ENCODE results near the gene ZP3.
A peak's percentile ranks its signal among the peaks of the same experiment; 100 is the strongest.
"Not testable (repeated sequence)": the region's sequence is repeated elsewhere in the genome, so short reads cannot be mapped to it uniquely, and the experiment has no call there.

The ZP3 gene

DNA sequence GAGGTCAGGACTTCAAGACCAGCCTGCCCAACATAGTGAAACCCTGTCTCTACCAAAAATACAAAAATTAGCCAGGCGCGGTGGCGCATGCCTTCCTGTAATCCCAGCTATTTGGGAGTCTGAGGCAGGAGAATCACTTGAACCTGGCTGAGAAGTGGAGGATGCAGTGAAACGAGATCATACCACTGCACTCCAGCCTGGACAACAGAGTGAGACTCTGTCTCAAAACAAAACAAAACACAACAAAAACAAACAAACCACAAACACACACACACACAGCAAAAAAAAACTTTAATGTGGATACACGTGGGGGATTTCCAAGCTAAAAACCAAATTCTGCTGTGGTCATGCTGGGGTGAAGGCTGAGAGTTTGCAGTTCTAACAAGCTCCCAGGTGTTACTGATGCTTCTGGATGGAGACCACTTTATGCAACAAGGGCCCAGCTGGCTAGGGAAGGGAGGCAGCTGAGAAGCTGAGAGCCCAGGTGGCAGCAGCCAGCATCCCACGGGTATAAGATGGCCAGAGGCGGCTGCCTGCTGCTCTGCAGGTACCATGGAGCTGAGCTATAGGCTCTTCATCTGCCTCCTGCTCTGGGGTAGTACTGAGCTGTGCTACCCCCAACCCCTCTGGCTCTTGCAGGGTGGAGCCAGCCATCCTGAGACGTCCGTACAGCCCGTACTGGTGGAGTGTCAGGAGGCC is at the start of gene ZP3:
ZP3 (plus strand) TSS at position 538 of the 699 bp plus-strand sequence; CDS start at position 553, 15 bp downstream.
- no peak within 1 kb of the TSS for H3K4me3 ChIP-seq (ENCODE audit: low read depth, low read length)

DNA sequence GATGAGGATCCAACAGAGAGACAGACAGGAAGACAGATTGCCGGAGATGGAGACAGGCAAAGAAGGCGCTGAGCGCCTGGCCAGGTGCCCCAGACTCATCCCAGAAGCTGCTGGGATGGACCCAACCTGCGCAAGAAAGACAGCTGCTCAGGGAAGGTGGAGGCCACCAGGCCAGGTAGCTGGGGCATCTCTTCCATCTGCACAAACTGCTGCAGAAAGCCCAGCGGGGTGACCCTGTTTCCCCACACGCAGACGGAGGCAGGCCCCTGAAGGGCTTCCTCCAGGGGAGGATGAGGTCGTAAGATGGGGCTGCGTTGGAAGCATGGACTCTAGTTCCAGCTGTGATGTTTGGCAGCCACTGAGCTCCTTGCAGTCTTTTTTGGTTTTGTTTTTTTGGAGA is 49.5 kb upstream of the ZP3 start:
- H3K4me3 ChIP-seq (ENCODE audit: low read depth, low read length) = no peak overlapping the region

DNA sequence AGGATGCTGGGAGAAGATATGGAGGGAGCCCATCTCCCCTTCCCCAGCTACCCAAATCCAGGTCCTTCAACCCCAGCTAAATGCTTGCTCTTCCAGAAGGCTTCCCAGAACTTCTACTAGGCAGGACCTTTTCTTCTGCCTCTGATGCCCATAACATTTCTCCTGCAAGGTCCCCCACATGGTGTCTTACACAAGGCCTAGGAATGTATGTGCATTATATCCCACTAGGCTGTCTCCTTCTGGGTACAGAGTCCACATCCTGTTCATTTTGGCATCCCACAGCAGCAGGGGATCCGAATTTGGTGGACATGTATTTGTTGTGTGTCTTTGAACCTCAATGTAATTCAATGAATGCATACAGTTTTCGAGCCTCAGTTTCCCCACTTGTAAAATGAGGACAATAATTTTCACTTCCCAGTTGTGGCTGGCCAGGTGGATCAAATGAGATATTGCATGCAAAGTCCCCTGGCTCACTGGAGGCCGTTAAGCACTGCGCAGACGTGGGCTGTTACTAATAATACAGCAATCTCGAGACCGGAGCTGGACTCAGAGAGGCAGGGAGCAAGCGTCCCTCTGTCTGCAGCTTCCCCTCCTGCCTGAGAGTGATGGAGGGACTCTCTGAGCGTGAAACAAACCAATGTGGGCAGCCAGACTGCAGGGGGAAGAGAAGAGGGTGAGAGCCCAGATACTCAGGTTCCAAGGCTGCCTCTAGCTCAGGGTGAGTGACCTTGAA is 47.4 kb upstream of the ZP3 start:
- no peak overlapping the region for H3K4me3 ChIP-seq (ENCODE audit: low read depth, low read length)

DNA sequence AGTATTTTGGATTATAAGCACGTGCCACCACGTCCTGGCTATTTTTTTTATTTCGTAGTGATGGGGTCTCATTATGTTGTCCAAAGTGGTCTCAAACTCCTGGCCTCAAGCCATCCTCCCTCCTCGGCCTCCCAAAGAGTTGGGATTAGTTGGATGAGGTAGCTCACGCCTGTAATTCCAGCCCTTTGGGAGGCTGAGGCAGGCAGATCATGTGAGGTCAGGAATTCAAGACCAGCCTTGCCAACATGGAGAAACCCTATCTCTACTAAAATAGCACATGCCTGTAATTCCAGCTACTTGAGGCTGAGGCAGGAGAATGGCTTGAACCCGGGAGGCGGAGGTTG is 44.2 kb upstream of the ZP3 start:
- H3K4me3 ChIP-seq (ENCODE audit: low read depth, low read length) = no peak overlapping the region

DNA sequence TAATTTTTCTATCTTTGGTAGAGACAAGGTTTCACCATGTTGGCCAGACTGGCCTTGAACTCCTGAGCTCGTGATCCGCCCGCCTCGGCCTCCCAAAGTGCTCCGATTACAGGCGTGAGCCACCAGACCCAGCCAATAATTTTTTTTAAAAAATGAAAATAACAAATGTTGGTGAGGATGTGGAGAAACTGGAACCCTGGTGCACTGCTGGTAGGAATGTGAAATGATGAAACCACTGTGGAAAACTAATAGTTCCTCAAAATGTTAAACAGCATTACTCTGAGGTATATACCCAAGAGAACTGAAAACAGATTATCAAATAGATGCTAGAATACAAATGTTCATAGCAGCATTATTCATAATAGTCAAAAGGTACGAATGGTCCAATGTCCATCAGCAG is 42.9 kb upstream of the ZP3 start:
- H3K4me3 ChIP-seq (ENCODE audit: low read depth, low read length) = no peak overlapping the region

DNA sequence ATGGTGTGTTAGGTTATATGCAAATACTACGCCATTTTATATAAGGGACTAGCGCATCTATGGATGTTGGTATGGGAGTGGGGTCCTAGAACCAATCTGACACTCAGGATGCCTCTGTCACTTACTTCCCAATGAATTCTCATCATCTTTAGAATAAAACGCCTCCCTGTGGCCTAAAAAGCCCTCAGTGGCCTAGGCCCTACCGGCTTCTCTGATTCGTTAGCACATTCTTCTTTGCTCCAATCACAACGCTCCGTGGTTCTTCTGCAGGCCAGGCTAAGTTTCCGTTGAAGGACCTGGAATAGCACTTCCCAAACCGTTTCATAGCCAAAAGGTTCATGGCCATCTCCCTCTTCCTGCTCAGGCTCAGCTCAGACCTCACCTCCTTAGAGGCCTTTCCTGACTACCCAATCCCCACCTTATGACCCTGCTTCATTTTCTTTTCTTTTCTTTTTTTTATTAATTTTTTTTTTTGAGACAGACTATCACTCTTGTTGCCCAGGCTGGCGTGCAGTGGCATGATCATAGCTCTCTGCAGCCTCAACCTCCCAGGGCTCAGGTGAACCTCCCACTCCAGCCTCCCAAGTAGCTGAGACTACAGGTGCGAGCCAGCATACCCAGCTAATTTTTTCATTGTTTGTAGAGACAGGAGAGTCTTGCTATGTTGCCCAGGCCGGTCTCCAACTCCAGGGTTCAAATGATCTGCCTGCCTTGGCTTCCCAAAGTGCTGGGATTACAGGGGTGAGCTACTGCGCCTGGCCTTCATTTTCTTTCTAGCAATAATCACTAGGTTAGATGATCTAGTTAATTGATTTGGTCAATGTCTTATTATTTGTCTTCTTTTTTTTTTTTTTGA is 41.4 kb upstream of the ZP3 start:
- H3K4me3 ChIP-seq (ENCODE audit: low read depth, low read length) = no peak overlapping the region

DNA sequence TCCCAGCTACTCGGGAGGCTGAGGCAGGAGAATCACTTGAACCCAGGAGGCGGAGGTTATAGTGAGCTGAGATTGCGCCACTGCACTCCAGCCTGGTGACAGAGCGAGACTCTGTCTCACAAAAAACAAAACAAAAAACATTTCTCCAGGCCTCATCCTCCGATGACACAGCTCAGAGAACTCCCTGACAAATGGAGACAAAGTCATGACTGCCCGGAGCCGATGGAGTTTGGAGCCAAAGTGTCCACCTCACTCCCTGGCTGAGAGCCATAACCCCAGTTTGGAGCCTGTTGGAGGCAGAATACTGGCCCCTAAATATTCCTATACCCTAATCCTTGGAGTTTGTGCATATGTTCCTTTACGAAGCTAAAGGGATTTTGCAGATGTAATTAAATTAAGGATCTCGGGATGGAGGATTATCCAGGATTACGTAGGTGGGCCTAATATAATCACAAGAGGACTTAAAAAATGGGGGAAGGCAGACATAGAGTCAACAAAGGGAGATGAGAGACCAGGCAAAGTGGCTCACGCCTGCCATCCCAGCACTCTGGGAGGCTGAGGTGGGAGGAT is 38.0 kb upstream of the ZP3 start:
- no peak overlapping the region for H3K4me3 ChIP-seq (ENCODE audit: low read depth, low read length)

DNA sequence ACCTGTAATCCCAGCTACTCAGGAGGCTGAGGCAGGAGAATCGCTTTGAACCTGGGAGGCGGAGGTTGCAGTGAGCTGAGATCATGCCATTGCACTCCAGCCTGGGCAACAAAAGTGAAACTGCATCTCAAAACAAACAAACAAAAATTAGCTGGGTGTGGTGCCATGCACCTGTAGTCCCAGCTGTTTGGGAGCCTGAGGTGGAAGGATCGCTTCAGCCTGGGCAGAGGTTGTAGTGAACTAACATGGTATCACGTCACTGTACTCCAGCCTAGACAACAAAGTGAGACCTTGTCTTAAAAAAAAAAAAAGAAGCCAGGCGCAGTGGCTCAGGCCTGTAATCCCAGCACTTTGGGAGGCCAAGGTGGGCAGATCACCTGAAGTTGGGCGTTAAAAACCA is 37.0 kb upstream of the ZP3 start:
- not testable (repeated sequence) for H3K4me3 ChIP-seq (ENCODE audit: low read depth, low read length)

DNA sequence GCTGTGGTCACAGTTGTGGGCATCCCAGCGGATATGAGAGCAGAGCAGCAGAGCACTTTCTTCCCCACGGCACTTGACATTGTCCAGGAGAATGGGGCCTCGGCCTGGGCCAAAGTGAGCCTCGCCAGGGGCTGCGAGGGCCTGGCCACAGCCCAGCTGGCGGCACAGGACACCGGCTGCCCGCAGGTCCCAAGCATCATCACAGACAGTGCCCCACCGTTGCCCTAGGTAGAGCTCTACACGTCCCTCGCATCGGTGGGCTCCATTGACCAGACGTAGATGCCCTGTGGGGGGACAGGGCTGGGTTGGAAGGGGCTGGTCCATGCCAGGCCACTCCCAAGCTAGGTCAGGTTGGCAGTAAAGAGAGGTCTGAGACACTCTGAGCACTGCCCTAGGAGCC is 34.7 kb upstream of the ZP3 start:
- no peak overlapping the region for H3K4me3 ChIP-seq (ENCODE audit: low read depth, low read length)

DNA sequence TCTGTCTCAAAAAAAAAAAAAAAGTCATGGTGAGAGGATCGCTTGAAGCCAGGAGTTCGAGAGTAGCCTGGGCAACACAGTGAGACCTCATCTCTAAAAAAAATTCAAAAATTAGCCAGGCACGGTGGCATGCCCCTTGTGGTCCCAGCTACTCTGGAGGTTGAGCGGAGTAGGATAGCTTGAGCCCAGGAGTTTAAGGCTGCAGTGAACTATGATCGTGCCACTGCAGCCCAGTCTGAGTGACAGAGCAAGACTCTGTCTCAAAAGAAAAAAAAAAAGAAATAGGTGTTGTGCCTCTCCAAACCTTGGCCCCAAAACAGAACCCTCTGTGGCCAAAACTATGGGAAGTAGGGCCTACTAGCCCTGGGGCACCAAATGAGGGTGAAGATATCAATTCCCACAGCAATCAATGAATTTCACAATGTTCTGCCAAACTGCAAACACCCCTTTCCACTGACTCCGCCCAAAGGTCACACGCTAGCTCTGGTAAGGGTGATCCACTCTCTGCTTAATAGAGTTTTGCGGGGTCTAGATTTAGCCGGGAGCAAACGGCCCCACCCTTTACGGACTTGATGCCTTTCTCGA is 32.1 kb upstream of the ZP3 start:
- H3K4me3 ChIP-seq (ENCODE audit: low read depth, low read length) = peak overlapping the region; percentile 8

DNA sequence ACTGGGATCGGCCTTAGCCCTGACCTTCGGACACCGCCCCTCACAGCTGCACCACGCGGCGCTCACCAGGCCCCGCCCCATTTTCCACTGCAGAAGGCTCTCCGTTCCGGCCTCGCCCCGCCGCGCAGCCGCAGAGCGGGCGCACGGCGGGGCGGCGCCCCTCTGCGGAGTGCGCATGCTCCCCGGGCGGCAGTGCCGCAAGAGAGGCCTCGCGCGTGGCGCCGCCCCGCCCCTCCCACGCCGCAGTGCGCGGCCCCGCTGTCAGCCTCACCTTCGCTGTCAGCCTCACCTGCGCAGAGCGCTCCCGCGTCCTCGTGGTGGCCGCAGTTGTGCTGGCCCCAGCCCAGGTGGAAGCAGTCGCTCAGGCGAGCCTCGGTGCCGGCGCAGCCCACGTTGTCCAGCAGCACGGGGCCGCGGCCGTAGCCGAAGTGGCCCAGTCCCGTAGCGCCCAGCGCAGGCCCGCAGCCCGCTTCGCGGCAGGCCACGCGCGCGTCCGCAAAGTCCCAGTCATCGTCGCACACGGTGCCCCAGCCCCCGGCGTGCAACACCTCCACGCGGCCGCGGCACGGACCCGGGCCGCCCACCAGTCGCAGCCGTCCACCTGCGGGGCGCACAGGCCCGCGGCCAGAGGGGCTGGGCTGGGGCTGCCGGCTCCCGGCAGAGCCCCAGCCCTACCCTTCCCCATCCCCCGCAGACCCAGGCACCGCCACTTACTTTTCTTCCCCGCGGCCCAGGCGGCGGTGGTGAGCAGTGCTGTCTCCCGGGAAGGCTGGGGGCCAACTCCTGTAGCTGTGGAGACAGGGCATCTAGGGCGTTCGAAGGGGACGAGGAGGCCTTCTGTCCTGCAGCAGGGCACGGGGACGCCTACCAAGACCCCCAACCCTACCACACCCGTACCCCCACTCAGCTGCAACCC is 31.4 kb upstream of the ZP3 start:
- H3K4me3 ChIP-seq (ENCODE audit: low read depth, low read length) = peak overlapping the region; percentile 75

DNA sequence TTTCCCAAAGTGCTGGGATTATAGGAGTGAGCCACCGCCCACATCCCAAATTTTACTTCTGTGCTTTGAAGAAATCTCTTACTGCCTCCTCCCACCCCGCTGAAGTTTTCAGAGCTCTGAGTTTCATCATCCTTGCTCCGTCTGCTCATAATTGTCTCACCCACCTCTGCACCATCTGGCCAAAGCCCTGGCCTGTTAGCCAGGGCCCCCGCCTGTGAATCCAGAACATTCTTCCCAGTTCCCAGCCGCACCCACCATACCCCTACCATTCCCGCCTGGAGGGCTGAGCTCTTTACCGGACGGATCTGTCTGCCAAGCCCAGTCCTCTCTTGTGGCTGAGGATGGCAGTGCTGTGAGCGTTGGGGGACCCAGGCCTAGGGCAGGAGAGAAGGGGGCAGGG is 29.8 kb upstream of the ZP3 start:
- H3K4me3 ChIP-seq (ENCODE audit: low read depth, low read length) = no peak overlapping the region

DNA sequence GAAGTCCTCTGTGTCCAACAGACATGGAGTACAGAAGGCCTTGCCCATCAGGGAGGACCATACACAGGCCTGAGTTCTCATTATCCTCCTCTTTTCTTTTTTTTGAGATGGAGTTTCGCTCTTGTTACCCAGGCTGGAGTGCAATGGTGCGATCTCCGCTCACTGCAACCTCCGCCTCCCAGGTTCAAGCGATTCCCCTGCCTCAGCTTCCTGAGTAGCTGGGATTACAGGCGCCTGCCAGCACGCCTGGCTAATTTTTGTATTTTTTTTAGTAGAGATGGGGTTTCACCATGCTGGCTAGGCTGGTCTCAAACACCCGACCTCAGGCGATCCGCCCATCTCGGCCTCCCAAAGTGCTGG is 29.2 kb upstream of the ZP3 start:
- not testable (repeated sequence) for H3K4me3 ChIP-seq (ENCODE audit: low read depth, low read length)

DNA sequence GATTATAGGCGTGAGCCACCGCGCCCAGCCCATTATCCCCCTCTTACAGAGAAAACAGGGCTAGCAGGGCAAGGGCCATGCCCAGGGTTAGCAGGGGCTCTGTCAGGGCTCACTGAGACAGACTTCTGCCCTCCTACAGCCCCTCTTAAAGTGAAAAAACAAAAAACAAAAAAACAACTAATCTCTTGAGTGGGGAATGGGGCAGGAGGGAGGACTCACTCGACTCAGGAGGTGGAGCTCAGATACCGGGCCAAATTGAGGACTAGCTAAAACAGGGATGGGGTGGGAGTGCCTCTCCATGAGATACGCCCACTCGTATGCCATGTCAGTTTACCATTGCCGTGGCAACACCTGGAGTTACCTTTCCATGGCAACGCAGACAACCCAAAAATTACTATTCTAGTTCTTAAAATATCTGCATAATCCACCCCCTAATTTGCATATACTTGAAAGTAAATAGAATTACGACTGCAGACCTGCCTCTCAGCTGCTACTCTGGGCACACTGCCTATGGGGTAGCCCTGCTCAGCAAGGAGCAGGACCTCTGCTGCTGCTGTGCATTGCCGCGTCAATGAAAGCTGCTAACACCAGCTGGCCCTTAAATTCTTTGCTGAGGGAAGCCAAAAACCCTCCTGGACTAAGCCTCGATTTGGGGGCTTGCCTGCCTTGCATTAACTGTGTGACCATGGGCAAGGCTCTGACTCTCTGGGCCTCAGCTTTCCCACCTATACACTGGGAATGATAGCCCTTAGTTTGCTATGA is 28.6 kb upstream of the ZP3 start:
- H3K4me3 ChIP-seq (ENCODE audit: low read depth, low read length) = no peak overlapping the region

DNA sequence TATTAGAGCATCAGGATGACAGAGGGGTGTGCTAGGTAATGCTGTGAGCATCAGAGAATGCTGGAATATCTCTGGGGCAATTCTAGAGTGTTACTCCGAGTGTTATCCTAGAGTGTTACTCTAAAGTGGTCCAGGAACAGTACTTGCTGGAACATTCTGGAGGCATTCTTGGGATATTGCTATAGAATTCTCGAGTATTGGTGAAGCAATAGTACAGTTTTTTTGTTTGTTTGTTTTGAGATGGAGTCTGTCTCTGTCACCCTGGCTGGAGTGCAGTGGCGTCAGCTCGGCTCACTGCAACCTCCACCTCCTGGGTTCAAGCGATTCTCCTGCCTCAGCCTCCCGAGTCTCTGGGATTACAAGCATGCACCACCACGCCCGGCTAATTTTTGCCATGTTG is 27.9 kb upstream of the ZP3 start:
- no peak overlapping the region for H3K4me3 ChIP-seq (ENCODE audit: low read depth, low read length)

DNA sequence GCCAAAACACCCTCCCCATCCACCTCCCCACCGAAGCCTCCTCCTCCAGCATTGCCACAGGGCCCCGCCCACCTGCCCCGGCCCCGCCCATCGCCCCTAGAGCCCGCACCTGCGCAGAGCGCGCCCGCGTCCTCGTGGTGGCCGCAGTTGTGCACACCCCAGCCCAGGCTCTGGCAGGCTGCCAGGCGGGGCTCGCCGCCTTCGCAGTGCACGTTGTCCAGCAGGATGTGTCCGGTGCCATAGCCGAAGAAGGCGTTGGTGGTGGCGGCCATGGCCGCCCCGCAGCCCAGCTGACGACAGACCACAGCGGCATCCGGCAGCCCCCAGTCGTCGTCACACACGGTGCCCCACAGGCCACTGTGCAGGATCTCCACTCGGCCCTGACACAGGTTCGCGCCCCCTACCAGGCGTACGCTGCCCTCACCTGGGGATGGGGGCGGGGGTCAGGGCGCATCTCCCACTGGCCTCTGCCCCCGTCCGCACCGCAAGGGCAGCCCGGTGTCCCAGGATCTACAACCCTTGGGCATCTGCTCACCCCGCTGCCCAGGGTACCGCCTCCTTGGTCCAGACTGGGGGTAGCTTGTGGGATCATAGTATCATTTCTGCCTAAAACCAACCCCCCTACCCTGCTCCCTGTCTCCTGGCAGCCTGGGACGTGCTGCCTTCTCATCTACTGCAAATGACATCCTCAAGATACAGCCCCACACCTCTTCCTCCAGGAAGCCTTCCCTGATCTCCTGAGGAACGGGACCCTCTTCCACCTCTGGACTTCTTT is 27.2 kb upstream of the ZP3 start:
- H3K4me3 ChIP-seq (ENCODE audit: low read depth, low read length) = no peak overlapping the region

DNA sequence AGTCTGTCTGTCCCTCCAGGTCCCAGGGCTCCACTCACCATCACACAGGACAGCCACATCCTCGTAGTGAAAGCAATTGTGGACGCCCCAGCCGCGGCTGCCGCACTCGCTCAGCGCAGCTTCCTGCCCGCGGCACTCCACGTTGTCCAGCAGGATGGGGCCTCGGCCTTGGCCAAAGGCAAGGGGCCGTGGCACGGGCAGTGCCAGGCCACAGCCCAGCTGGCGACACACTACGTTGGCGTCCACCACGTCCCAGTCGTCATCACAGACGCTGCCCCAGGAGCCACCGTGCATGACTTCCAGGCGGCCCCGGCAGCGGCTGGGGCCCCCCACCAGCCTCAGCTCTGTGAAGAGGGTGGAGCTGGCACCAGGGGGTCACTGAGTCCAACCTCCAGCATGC is 24.5 kb upstream of the ZP3 start:
- H3K4me3 ChIP-seq (ENCODE audit: low read depth, low read length) = no peak overlapping the region

DNA sequence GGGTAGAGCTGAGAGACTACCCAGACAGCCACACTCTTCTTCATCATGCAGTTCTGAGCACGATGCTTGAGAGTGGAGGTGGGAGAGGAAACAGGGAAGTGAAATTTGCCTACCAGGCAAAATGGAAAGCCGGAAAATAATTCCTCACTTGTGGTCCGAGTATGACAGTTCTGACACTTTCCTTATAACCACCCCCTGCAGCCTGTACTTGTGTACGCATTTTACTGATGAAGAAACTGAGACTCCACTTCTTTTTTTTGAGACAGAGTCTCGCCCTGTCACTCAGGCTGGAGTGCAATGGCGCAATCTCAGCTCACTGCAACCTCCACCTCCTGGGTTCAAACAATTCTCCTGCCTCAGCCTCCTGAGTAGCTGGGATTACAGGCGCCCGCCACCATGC is 21.7 kb upstream of the ZP3 start:
- not testable (repeated sequence) for H3K4me3 ChIP-seq (ENCODE audit: low read depth, low read length)
